Measurements from ENCODE around the gene IL34.

The IL34 gene

DNA sequence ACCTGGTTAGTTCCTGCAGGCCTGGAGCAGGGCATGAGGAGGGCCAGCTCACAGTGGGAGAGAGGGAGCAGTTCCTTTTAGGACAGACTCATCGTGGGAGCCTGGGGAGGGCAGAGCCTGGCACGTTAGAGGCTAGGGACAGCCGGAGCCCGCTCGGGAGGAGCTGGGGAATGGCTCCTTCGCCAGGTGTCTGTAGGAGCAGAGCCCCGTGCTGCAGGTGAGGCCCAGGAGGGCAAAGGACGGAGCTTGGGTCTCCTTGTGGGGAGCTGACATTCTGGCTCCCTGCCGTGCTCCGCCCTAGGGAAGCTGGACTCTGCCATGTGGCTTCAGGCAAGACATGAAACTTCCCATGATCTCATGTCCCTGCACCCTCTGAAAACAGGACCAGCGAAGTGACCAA, 58.2 kb downstream of the IL34 start:
- H3K27me3 ChIP-seq (ENCODE audit: control insufficient read depth, insufficient read depth, low read length) = no peaks in the 10 kb centered on the region
- no peaks in the 10 kb centered on the region for H3K36me3 ChIP-seq (ENCODE audit: control insufficient read depth, low read depth, low read length)
- H3K9me3 ChIP-seq (ENCODE audit: control insufficient read depth, low read depth, low read length) = no peaks in the 10 kb centered on the region
- H3K4me1 ChIP-seq (ENCODE audit: control insufficient read depth, low read depth, low read length) = peaks cover 12% of the 10 kb centered on the region
- no peak overlapping the region for H3K9ac ChIP-seq (ENCODE audit: low read length)
- no peak overlapping the region for H3K27ac ChIP-seq (ENCODE audit: low read length)
- no peak overlapping the region for H3K4me3 ChIP-seq (ENCODE audit: low read length)

GRCh38 chr16:70705056-70705455, 58.7 kb downstream of the IL34 start:
- Histone ChIP-seq H3K36me3 (ENCODE audit: control insufficient read depth, low read depth, low read length) (no peaks in the 10 kb centered on the region), H3K9ac (ENCODE audit: low read length) (no peak overlapping the region), H3K4me3 (ENCODE audit: low read length) (no peak overlapping the region), H3K4me1 (ENCODE audit: control insufficient read depth, low read depth, low read length) (peaks cover 12% of the 10 kb centered on the region), H3K9me3 (ENCODE audit: control insufficient read depth, low read depth, low read length) (no peaks in the 10 kb centered on the region), H3K27me3 (ENCODE audit: control insufficient read depth, insufficient read depth, low read length) (no peaks in the 10 kb centered on the region), H3K27ac (ENCODE audit: low read length) (no peak overlapping the region)

DNA sequence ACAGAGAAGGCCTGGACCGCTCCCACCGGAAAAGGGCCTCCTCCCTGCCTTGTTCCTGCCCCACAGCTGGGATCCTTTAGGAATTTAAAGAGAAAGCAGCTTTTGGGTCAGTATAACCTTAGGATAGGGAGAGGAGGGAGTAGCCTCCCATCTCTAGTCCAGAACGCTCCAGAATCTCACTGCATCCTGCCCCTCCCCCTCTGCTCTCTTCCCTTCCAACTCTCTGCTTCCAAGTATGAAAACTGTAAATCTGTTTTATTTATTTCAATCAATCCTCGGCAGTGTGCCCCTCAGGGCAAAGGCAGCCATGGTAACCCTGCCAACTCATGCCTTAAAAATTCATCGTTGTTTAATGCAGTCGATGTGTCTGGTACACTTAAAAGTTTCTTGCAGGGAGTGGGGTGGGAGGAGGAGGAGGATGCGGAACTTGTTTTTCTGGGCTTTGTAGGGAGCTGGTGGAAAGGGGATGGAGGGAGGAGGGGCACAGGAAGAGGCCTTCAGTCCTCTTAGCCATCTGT, 60.6 kb downstream of the IL34 start:
- Histone ChIP-seq H3K27ac (ENCODE audit: low read length) (no peak overlapping the region), H3K4me3 (ENCODE audit: low read length) (no peak overlapping the region), H3K9ac (ENCODE audit: low read length) (no peak overlapping the region), H3K36me3 (ENCODE audit: control insufficient read depth, low read depth, low read length) (no peaks in the 10 kb centered on the region), H3K9me3 (ENCODE audit: control insufficient read depth, low read depth, low read length) (no peaks in the 10 kb centered on the region), H3K27me3 (ENCODE audit: control insufficient read depth, insufficient read depth, low read length) (no peaks in the 10 kb centered on the region), H3K4me1 (ENCODE audit: control insufficient read depth, low read depth, low read length) (peaks cover 12% of the 10 kb centered on the region)

GRCh38 chr16:70708366-70709246, 62.2 kb downstream of the IL34 start:
- no peaks in the 10 kb centered on the region for H3K9me3 ChIP-seq (ENCODE audit: control insufficient read depth, low read depth, low read length)
- peaks cover 17% of the 10 kb centered on the region for H3K4me1 ChIP-seq (ENCODE audit: control insufficient read depth, low read depth, low read length)
- H3K27ac ChIP-seq (ENCODE audit: low read length) = no peak overlapping the region
- H3K27me3 ChIP-seq (ENCODE audit: control insufficient read depth, insufficient read depth, low read length) = no peaks in the 10 kb centered on the region
- H3K36me3 ChIP-seq (ENCODE audit: control insufficient read depth, low read depth, low read length) = no peaks in the 10 kb centered on the region
- no peak overlapping the region for H3K4me3 ChIP-seq (ENCODE audit: low read length)
- no peak overlapping the region for H3K9ac ChIP-seq (ENCODE audit: low read length)

GRCh38 chr16:70709457-70709856, 63.1 kb downstream of the IL34 start:
- Histone ChIP-seq H3K4me1 (ENCODE audit: control insufficient read depth, low read depth, low read length) (peaks cover 19% of the 10 kb centered on the region), H3K27ac (ENCODE audit: low read length) (no peak overlapping the region)

GRCh38 chr16:70709942-70710341, 63.6 kb downstream of the IL34 start:
- Histone ChIP-seq H3K27me3 (ENCODE audit: control insufficient read depth, insufficient read depth, low read length) (no peaks in the 10 kb centered on the region), H3K9ac (ENCODE audit: low read length) (no peak overlapping the region), H3K27ac (ENCODE audit: low read length) (no peak overlapping the region), H3K4me1 (ENCODE audit: control insufficient read depth, low read depth, low read length) (peaks cover 22% of the 10 kb centered on the region), H3K36me3 (ENCODE audit: control insufficient read depth, low read depth, low read length) (no peaks in the 10 kb centered on the region), H3K4me3 (ENCODE audit: low read length) (no peak overlapping the region), H3K9me3 (ENCODE audit: control insufficient read depth, low read depth, low read length) (no peaks in the 10 kb centered on the region)

More at GRCh38 chr16:70709457-70709856, 63.1 kb downstream of the IL34 start:
- H3K4me3 ChIP-seq (ENCODE audit: low read length) = no peak overlapping the region
- no peaks in the 10 kb centered on the region for H3K36me3 ChIP-seq (ENCODE audit: control insufficient read depth, low read depth, low read length)
- H3K9me3 ChIP-seq (ENCODE audit: control insufficient read depth, low read depth, low read length) = no peaks in the 10 kb centered on the region
- H3K27me3 ChIP-seq (ENCODE audit: control insufficient read depth, insufficient read depth, low read length) = no peaks in the 10 kb centered on the region
- H3K9ac ChIP-seq (ENCODE audit: low read length) = no peak overlapping the region

Measured in iPS-18a (cell line).